Measurements from ENCODE around the gene CLIP4.
"Not testable (repeated sequence)": the region's sequence is repeated elsewhere in the genome, so short reads cannot be mapped to it uniquely, and the experiment has no call there.

The CLIP4 gene

DNA sequence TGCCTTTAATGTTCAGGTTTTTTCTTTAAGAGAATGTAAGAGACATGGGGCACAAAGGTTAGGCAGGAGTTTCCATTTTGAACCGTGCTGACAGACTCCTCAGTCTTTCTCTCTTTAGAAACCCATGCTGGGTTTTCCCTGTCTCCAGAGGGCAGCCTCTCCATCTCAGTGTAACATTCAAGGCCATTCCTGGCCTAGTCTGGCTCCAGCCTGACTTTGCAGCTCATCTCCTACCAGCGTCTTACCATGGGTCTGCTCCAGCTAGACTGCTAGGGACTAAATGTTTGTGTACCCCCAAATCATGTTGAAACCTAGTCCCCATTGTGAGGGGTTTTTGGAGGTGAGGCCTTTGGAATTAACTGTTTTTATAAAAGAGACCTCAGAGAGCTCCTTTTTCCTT, 9.8 kb upstream of the CLIP4 start:
- H3K9ac ChIP-seq (ENCODE audit: low read length): no peak overlapping the region
- no peaks in the 10 kb centered on the region for H3K36me3 ChIP-seq (ENCODE audit: control insufficient read depth, insufficient read depth, low read length)
- H3K4me3 ChIP-seq (ENCODE audit: low read depth, low read length): no peak overlapping the region
- no peak overlapping the region for H3K27ac ChIP-seq (ENCODE audit: low read depth, low read length)
- peaks cover 7% of the 10 kb centered on the region for H3K9me3 ChIP-seq (ENCODE audit: control insufficient read depth, insufficient read depth, low read depth, low read length)
- H3K4me1 ChIP-seq (ENCODE audit: control insufficient read depth, insufficient read depth, low read length): no peaks in the 10 kb centered on the region
- H3K27me3 ChIP-seq (ENCODE audit: control insufficient read depth, insufficient read depth, low read length): no peaks in the 10 kb centered on the region

GRCh38 chr2:29106256-29106655, 9.0 kb upstream of the CLIP4 start:
- no peak overlapping the region for H3K4me3 ChIP-seq (ENCODE audit: low read depth, low read length)
- no peaks in the 10 kb centered on the region for H3K27me3 ChIP-seq (ENCODE audit: control insufficient read depth, insufficient read depth, low read length)
- H3K4me1 ChIP-seq (ENCODE audit: control insufficient read depth, insufficient read depth, low read length): no peaks in the 10 kb centered on the region
- 0 out of 2 replicates have a peak, but pooled peaks cover 2% of the 10 kb centered on the region for H3K9me3 ChIP-seq (ENCODE audit: control insufficient read depth, insufficient read depth, low read depth, low read length)
- no peak overlapping the region for H3K9ac ChIP-seq (ENCODE audit: low read length)
- H3K36me3 ChIP-seq (ENCODE audit: control insufficient read depth, insufficient read depth, low read length): no peaks in the 10 kb centered on the region
- no peak overlapping the region for H3K27ac ChIP-seq (ENCODE audit: low read depth, low read length)

- Histone ChIP-seq H3K9ac (ENCODE audit: low read length) (no peak overlapping the region), H3K4me3 (ENCODE audit: low read depth, low read length) (no peak overlapping the region), H3K27me3 (ENCODE audit: control insufficient read depth, insufficient read depth, low read length) (no peaks in the 10 kb centered on the region), H3K4me1 (ENCODE audit: control insufficient read depth, insufficient read depth, low read length) (no peaks in the 10 kb centered on the region), H3K36me3 (ENCODE audit: control insufficient read depth, insufficient read depth, low read length) (no peaks in the 10 kb centered on the region), H3K9me3 (ENCODE audit: control insufficient read depth, insufficient read depth, low read depth, low read length) (0 out of 2 replicates have a peak, but pooled peaks cover 2% of the 10 kb centered on the region), H3K27ac (ENCODE audit: low read depth, low read length) (no peak overlapping the region)
Observed at GRCh38 chr2:29106980-29107388, 8.2 kb upstream of the CLIP4 start.

GRCh38 chr2:29107547-29107946, 7.7 kb upstream of the CLIP4 start:
- not testable (repeated sequence) for H3K36me3 ChIP-seq (ENCODE audit: control insufficient read depth, insufficient read depth, low read length); H3K27me3 ChIP-seq (ENCODE audit: control insufficient read depth, insufficient read depth, low read length); H3K27ac ChIP-seq (ENCODE audit: low read depth, low read length); H3K4me3 ChIP-seq (ENCODE audit: low read depth, low read length); H3K9ac ChIP-seq (ENCODE audit: low read length); H3K9me3 ChIP-seq (ENCODE audit: control insufficient read depth, insufficient read depth, low read depth, low read length); H3K4me1 ChIP-seq (ENCODE audit: control insufficient read depth, insufficient read depth, low read length)

GRCh38 chr2:29108225-29108624, 7.0 kb upstream of the CLIP4 start:
- Histone ChIP-seq H3K4me3 (ENCODE audit: low read depth, low read length) (no peak overlapping the region), H3K36me3 (ENCODE audit: control insufficient read depth, insufficient read depth, low read length) (no peaks in the 10 kb centered on the region), H3K9me3 (ENCODE audit: control insufficient read depth, insufficient read depth, low read depth, low read length) (no peaks in the 10 kb centered on the region), H3K27me3 (ENCODE audit: control insufficient read depth, insufficient read depth, low read length) (peaks cover 10% of the 10 kb centered on the region), H3K27ac (ENCODE audit: low read depth, low read length) (no peak overlapping the region), H3K4me1 (ENCODE audit: control insufficient read depth, insufficient read depth, low read length) (no peaks in the 10 kb centered on the region), H3K9ac (ENCODE audit: low read length) (no peak overlapping the region)

GRCh38 chr2:29109246-29109645, 6.0 kb upstream of the CLIP4 start:
- Histone ChIP-seq H3K27ac (ENCODE audit: low read depth, low read length) (no peak overlapping the region), H3K9ac (ENCODE audit: low read length) (no peak overlapping the region), H3K27me3 (ENCODE audit: control insufficient read depth, insufficient read depth, low read length) (peaks cover 20% of the 10 kb centered on the region), H3K36me3 (ENCODE audit: control insufficient read depth, insufficient read depth, low read length) (no peaks in the 10 kb centered on the region), H3K4me3 (ENCODE audit: low read depth, low read length) (no peak overlapping the region), H3K4me1 (ENCODE audit: control insufficient read depth, insufficient read depth, low read length) (no peaks in the 10 kb centered on the region), H3K9me3 (ENCODE audit: control insufficient read depth, insufficient read depth, low read depth, low read length) (no peaks in the 10 kb centered on the region)

- no peak overlapping the region for H3K4me3 ChIP-seq (ENCODE audit: low read depth, low read length)
- no peaks in the 10 kb centered on the region for H3K9me3 ChIP-seq (ENCODE audit: control insufficient read depth, insufficient read depth, low read depth, low read length)
- no peak overlapping the region for H3K9ac ChIP-seq (ENCODE audit: low read length)
- no peaks in the 10 kb centered on the region for H3K36me3 ChIP-seq (ENCODE audit: control insufficient read depth, insufficient read depth, low read length)
- no peak overlapping the region for H3K27ac ChIP-seq (ENCODE audit: low read depth, low read length)
- H3K27me3 ChIP-seq (ENCODE audit: control insufficient read depth, insufficient read depth, low read length): peaks cover 37% of the 10 kb centered on the region
- peaks cover 4% of the 10 kb centered on the region; the same call in 1 of the 2 replicates for H3K4me1 ChIP-seq (ENCODE audit: control insufficient read depth, insufficient read depth, low read length)
Observed at GRCh38 chr2:29110916-29111535, 4.2 kb upstream of the CLIP4 start.

DNA sequence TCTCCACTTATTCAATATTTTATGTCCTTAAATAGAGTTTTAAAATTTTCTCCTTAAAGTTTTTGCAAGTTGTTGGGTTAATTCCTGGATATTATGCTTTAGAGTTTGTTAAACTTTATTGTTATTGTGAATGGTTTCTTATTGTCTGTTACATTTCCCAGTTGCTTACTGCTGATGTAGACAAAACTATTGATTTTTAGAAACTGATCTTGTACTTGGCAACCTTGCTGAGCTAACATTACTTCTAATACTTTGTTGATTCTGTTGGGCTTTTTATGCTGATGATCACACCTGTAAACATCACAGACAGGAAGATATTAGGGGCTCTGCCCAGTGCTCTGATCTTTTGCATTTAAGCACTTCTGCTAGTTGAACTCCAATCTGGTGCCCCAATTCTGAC, 2.8 kb upstream of the CLIP4 start:
- Histone ChIP-seq H3K4me1 (ENCODE audit: control insufficient read depth, insufficient read depth, low read length) (peaks cover 4% of the 10 kb centered on the region; the same call in 1 of the 2 replicates), H3K27ac (ENCODE audit: low read depth, low read length) (no peak overlapping the region), H3K9ac (ENCODE audit: low read length) (no peak overlapping the region)

DNA sequence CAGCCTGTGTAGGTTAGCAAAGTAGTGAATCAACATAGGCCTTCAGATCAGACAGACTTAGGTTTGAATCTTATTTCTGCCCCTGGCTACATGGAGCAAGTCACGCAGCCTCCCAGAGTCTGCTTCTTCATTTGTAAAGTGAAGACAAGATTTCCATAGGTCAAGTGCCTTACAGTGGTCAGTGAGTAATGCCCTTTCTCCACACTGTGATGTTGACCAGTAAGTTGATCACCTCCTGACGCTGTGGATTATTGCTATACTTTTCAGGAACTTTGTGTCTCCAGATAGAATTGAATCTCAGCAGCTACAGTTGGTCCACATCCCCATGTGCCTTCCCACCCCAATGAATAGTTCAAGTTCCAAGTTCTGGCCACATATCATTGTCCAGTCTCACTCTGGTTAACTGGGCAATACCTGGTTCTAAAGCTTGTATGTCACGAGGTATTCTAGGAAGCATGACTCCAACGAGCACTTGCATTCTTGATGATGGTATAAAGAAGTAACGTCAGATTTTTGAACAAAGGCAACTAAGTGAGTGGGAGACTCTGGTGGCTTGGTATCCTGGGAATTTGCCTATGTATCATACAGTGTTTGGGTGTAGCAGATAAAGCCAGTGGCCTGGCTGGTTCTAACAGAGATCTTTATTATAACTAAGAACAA, 2.1 kb upstream of the CLIP4 start:
- no peaks in the 10 kb centered on the region for H3K9me3 ChIP-seq (ENCODE audit: control insufficient read depth, insufficient read depth, low read depth, low read length)
- no peaks in the 10 kb centered on the region for H3K36me3 ChIP-seq (ENCODE audit: control insufficient read depth, insufficient read depth, low read length)
- H3K4me3 ChIP-seq (ENCODE audit: low read depth, low read length): no peak overlapping the region
- H3K27me3 ChIP-seq (ENCODE audit: control insufficient read depth, insufficient read depth, low read length): peaks cover 58% of the 10 kb centered on the region
- no peak overlapping the region for H3K27ac ChIP-seq (ENCODE audit: low read depth, low read length)
- H3K4me1 ChIP-seq (ENCODE audit: control insufficient read depth, insufficient read depth, low read length): peaks cover 4% of the 10 kb centered on the region; the same call in 1 of the 2 replicates
- no peak overlapping the region for H3K9ac ChIP-seq (ENCODE audit: low read length)

More for the DNA sequence above, 2.8 kb upstream of the CLIP4 start:
- H3K4me3 ChIP-seq (ENCODE audit: low read depth, low read length): no peak overlapping the region
- H3K27me3 ChIP-seq (ENCODE audit: control insufficient read depth, insufficient read depth, low read length): peaks cover 50% of the 10 kb centered on the region
- H3K36me3 ChIP-seq (ENCODE audit: control insufficient read depth, insufficient read depth, low read length): no peaks in the 10 kb centered on the region
- H3K9me3 ChIP-seq (ENCODE audit: control insufficient read depth, insufficient read depth, low read depth, low read length): no peaks in the 10 kb centered on the region

DNA sequence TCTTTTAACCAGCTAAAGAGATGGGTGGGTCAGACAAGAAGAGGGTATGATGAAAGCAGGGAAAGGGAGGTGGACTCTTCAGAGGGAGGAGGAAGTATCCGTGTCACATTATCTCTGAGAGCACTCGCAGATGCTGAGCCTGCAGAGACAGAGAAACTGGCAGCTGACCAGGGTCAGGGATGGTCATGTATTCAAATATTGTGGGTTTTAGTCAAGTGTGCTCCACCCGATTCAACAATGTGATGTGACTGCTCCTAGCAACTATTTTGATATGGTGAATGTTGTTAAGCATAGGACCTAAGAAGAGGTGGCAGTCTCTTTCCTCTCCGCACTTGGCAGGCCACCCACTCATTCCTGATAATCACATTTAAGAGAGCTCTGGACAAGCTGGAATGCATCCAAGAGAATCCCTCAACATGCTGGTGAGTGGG, 1.3 kb upstream of the CLIP4 start:
- H3K4me3 ChIP-seq (ENCODE audit: low read depth, low read length): no peak overlapping the region
- H3K27me3 ChIP-seq (ENCODE audit: control insufficient read depth, insufficient read depth, low read length): peaks cover 59% of the 10 kb centered on the region
- no peak overlapping the region for H3K27ac ChIP-seq (ENCODE audit: low read depth, low read length)
- H3K9ac ChIP-seq (ENCODE audit: low read length): no peak overlapping the region
- H3K4me1 ChIP-seq (ENCODE audit: control insufficient read depth, insufficient read depth, low read length): peaks cover 4% of the 10 kb centered on the region; the same call in 1 of the 2 replicates
- no peaks in the 10 kb centered on the region for H3K36me3 ChIP-seq (ENCODE audit: control insufficient read depth, insufficient read depth, low read length)
- no peaks in the 10 kb centered on the region for H3K9me3 ChIP-seq (ENCODE audit: control insufficient read depth, insufficient read depth, low read depth, low read length)

GRCh38 chr2:29114586-29114945, 649 bp upstream of the CLIP4 start:
- H3K4me1 ChIP-seq (ENCODE audit: control insufficient read depth, insufficient read depth, low read length): peaks cover 4% of the 10 kb centered on the region; the same call in 1 of the 2 replicates
- H3K4me3 ChIP-seq (ENCODE audit: low read depth, low read length): peak overlapping the region; percentile 62
- H3K36me3 ChIP-seq (ENCODE audit: control insufficient read depth, insufficient read depth, low read length): no peaks in the 10 kb centered on the region
- H3K9ac ChIP-seq (ENCODE audit: low read length): peak overlapping the region; percentile 39
- H3K9me3 ChIP-seq (ENCODE audit: control insufficient read depth, insufficient read depth, low read depth, low read length): no peaks in the 10 kb centered on the region
- peaks cover 61% of the 10 kb centered on the region for H3K27me3 ChIP-seq (ENCODE audit: control insufficient read depth, insufficient read depth, low read length)
- H3K27ac ChIP-seq (ENCODE audit: low read depth, low read length): no peak overlapping the region
